GM21367 (cell line): ENCODE data around the gene UPK1A.

Experiments used
- ATAC-seq: cut with Tn5 transposase; IDR thresholded peaks from one replicate; pipeline ENCODE4 v1.9.1; 2021; ENCODE audit not compliant: unreplicated experiment

UPK1A gene

DNA sequence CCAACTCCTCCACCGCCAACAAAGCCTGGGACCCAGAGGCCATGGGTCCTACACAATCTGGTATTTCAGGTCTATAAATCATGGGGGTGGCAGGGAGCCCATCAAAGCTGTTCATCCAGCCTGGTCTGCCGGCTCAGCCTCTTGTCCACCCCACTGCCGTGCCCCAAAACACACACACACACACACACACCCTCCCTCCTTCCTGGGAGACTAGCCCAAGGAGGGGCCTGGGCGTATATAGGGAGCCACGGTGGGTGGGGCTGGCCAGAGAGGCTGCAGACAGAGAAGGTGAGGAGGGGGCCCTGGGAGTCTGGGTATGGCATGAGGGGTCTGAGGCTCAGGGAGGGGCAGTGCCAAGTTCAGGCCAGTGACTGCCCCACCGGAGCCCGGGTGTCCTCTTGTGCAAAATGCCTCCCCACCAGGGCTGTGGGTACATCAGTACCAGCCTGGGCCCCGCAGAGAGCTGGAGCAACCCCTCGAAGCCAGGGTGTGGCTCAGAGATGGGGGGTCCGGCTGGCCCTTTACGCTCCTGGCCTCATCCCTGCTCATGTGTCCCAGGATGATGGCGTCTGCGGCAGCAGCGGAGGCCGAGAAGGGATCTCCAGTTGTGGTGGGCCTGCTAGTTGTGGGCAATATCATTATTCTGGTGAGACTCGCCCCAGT, at the start of gene UPK1A:
Gene UPK1A, plus strand, starts transcription at position 267 of the 663 bp plus-strand sequence. Its CDS starts 296 bp downstream, at position 563.
- ATAC-seq, result no peak

DNA sequence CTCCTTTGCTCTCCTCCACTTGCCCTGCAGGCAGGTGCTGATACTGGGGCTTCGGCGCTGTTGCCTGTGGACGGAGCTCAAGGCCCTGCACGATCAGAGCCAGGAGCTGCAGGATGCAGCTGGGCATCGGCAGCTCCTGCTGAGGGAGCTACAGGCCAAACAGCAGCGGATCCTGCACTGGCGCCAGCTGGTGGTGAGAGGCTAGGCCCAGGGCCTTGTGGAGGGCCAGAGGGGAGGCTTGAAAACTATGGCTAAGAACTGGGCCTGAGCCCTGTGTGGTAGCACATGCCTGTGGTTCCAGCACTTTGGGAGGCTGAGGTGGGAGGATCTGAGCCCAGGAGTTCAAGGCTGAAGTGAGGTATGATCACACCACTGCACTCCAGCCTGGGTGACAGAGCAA, 47.5 kb upstream of the UPK1A start:
- no peak for ATAC-seq

DNA sequence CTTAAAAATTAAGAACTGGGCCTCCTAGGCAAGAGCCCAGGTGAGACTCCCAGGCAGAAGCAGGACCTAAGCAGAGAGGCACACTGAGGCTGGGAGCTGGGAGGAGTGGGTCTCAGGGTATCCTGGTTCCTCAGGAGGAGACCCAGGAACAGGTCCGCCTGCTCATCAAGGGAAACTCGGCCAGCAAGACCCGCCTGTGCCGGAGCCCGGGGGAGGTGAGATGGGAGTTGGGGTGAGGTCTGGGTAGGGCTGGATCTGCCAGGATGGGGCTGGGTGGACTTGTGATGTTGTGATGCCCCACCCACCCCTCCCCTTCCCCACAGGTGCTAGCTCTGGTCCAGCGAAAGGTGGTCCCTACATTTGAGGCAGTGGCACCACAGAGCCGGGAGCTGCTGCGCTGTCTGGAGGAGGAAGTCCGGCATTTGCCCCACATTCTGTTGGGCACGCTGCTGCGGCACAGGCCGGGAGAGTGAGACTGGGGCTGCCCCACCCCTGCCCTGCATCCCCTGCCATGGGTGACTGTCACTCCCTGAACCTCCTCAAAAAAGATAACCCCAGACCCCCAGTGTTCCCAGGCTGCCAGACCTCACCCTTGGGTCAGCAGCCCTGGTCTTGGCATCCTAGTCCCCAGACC, 46.9 kb upstream of the UPK1A start:
- no peak for ATAC-seq

DNA sequence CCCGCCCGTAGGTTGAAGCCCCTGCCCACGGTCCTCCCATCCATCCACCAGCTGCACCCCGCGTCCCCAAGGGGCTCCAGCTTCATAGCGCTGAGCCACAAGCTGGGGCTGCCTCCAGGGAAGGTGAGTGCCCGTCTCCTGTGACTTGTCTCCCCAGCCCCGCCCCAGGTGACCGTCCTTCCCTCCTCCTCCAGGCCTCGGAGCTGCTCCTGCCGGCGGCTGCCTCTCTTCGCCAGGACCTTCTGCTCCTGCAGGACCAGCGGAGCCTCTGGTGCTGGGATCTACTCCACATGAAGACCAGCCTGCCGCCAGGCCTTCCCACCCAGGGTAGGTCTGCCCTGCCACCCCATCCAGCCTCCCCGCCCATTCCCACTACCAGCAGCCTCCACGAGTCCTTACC, 46.3 kb upstream of the UPK1A start:
- ATAC-seq, result no peak

DNA sequence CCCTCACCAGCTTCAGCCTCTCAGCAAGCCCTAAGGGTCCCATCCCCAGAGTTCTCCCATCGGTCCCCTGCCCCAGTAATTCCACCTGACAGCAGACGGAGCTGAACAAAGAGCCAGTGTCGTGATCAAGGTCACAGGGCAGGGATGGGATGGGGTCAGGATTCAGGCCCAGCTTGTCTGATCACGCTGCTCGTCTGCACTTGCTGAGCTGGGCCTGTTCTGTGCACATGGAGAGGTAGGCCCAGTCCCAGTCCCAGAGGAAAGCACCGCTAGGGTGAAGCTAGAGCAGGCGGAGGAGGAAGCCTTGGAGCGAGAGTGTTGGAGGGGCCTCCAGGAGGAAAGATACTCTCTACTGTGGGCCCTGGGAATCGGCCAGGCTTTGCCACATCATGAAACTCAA, 44.6 kb upstream of the UPK1A start:
- ATAC-seq, result no peak

DNA sequence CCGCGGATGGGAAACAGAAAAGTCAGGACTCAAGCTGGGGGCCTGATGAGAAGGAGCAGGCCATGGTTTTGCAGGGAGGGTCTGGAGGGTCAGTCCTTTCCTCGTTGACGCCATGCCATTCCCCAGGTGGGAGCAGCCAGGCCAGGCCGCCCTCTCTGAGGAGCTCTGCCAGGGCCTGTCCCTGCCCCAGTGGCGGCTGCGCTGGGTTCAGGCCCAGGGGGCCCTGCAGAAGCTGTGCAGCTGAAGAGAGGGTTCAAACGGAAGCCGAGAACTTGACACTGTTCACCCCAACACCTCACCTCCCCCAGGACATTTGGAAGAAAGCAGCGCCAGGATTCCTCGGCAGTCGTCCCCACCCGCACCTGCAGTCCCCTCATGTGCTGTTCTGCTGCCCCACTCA, 43.6 kb upstream of the UPK1A start:
- ATAC-seq, result no peak

DNA sequence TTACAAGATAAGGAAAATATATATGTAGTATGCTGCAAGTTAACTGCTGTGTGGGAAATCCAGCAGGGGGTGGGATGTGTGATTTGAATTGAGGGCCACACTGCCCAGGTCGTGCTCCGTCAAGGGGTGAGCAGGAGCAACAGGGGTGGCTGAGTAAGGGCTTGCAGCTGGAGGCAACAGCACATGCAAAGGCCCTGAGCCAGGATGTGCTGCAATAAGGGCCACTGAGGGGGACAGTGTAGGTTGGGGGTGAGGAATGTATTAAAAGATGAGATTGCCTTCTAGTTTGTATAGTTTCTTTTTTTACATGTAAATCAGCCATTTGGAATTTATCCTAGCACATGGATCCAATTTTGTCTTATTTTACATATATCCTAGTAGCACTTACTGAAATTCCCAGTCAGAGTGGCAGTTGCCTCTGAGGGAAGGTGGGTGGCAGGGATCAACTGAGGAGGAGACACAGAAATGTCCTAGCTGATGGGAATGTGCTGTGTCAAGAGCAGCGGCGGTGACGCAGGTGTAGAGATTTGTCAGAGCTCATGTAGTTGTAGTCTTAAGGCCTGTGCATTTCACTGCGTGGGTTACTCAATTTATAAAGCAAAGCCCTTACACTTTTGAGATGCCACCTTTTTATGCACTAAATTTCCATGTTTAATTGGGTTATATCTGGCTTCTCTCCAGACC, 42.8 kb upstream of the UPK1A start:
- ATAC-seq, result no peak

DNA sequence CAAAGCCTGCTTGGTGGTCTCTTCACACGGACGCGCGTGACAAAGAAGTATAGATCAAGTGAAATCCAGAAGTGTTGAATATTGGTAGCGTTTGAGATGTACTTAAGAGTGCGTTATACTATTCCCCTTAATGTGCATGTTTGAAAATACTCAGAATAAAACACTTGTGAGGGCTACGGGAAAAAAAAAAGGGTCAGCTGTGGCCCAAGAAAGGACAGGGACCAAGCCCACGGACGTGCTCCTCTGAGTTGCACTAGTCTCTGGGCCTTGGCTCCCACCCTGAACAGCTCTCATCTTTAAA, 38.1 kb upstream of the UPK1A start:
- no peak for ATAC-seq

DNA sequence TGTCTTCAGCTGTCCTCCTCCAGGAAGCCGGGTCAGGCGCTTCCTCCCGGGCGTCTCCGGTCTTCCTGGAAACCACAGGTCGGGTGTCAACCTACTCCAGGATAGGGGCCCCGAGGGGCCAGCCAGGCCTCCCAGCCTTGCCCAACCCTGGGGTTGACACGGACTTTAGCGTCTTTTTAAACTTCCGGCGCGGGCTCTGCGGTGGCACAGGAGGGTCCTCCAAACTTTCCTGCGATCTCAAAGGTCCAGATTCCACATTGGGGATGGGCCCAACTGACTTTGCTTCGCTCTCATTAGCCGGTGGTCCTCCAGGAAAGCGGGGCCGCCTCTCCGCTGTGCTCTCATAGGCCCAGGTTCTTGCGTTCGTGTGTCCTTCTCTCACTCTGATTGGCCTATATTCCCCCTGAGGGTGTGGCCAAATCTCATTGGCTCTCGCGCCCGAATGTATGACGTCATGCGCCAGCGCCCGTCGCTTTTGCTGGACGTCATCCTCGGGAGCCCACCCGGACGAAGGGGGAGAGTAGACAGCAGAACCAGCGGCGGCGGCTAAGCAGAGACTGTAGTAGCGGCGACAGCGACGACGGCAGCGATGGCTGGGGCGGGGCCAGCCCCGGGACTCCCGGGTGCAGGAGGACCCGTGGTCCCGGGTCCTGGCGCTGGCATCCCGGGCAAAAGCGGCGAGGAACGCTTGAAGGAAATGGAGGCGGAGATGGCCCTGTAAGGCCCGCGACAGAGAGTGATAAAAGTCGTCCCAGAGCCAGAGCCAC, 37.6 kb upstream of the UPK1A start, which contains the start of gene RBM42:
Gene RBM42, plus strand, starts transcription at position 472 of the 767 bp plus-strand sequence. Its CDS starts 118 bp downstream, at position 590.
- peak; percentile 80 for ATAC-seq

DNA sequence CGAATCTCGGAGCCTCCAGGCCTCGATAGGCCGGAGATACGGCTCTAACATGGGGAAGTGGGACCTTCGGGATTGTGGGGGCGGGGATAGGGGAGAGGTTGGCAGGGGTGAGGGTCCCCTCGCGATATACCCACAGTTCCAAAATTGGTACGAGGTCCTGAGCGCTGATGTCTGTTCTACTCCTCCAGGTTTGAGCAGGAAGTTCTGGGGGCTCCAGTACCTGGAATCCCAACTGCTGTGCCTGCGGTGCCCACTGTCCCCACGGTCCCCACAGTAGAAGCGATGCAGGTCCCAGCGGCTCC, 37.0 kb upstream of the UPK1A start:
- ATAC-seq, result no peak

DNA sequence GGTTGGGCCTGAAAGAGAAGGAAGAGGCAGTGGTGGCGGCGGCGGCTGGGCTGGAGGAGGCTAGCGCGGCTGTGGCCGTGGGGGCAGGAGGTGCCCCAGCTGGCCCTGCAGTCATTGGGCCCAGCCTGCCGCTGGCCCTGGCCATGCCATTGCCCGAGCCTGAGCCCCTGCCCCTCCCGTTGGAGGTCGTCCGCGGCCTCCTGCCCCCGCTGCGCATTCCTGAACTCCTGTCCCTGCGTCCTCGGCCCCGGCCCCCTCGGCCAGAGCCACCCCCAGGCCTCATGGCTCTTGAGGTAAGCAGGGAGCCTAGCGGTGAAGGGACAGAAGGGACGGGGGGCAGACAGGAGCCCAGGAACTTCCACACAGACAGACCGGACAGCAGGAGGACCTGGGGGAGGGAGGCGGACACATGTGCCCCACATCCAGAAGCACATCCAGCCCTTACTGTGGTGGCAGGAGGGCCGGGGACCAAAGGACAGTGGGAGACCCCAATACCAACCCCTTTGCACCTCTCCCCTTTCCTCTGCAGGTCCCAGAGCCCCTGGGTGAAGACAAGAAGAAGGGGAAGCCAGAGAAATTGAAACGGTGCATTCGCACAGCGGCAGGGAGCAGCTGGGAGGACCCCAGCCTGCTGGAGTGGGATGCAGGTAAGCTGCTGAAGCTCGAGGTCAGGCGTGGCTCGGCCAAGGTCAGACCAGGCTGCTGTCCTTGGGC, 32.4 kb upstream of the UPK1A start:
- no peak for ATAC-seq

DNA sequence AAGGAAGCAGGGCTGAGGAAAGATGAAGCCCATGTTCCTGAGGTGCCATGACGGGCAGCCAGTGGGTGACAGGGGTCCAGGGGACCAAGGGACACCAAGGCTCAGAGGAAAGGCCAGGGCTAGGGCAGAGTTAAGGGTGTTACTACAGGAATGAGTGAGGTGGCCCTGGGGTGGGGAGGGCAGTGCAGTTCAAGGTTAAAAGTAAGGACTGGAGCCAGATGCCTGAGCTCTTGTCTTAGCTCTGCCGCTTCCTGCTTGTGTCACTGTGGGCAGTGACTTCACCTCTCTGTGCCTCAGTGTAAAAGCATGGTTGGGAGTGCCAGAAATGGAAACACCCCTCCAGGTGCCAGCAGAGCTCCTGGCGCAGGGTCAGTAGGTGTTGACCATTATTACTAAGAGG, 29.7 kb upstream of the UPK1A start:
- no peak for ATAC-seq

DNA sequence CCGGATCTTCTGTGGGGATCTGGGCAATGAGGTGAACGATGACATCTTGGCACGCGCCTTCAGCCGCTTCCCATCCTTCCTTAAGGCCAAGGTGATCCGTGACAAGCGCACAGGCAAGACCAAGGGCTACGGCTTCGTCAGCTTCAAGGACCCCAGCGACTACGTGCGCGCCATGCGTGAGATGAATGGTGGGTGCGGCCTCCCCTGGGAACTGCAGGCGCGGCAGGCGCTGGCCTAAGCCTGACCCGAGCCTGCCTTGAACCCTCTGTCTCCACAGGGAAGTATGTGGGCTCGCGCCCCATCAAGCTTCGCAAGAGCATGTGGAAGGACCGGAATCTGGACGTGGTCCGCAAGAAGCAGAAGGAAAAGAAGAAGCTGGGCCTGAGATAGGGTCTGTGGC, 29.2 kb upstream of the UPK1A start:
- ATAC-seq, result no peak

DNA sequence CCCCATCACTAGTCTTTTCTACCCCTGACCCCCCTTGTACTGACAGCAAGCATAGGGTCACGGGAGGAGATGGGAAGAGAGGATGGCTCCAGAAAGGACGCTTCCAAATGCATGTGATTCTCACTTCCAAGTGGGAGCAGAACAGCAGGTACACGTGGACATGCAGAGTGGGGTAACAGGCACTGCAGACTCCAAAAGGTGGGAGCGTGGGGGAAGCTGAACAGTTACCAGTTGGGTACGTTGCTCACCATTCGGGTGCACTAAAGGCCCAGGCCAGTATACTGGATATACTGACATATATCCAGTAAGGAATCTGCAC, 27.0 kb upstream of the UPK1A start:
- no peak for ATAC-seq

DNA sequence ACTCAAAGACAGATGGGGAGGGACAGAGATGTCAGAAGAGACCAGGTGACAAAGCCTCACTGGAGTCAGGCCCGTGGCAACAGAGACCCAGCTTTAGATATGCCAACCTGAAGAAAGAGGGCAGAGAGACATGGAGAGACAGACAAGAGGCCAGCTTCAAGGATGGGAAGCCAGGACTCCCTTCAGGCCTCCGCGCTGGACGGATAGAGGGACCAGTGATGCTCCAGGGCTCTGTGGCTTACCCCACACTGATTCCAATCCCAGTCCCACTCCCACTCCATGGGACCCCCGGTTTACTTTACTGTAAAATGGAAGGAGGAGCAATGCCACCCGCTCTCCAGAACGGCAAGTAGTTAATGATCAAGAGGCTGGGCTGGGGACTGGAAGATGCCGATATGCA, 26.5 kb upstream of the UPK1A start:
- no peak for ATAC-seq

DNA sequence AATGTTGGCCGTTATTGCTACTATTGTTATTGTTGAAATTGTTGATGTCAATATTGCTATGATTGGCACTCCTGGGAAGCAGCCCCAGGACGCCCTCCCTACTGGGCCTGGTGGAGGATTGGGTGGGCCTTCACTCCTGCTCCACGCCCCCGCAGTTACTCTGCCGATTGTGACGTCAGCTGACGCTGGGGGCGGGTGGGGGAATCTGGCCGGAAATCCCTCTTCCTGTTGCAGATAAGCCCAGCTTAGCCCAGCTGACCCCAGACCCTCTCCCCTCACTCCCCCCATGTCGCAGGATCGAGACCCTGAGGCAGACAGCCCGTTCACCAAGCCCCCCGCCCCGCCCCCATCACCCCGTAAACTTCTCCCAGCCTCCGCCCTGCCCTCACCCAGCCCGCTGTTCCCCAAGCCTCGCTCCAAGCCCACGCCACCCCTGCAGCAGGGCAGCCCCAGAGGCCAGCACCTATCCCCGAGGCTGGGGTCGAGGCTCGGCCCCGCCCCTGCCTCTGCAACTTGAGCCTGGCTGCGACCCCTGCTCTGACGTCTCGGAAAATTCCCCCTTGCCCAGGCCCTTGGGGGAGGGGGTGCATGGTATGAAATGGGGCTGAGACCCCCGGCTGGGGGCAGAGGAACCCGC, 24.7 kb upstream of the UPK1A start, which contains the start of gene ETV2:
Gene ETV2, plus strand, starts transcription at position 231 of the 637 bp plus-strand sequence. CDS start 716 bp downstream, outside the sequence.
- ATAC-seq, result no peak

DNA sequence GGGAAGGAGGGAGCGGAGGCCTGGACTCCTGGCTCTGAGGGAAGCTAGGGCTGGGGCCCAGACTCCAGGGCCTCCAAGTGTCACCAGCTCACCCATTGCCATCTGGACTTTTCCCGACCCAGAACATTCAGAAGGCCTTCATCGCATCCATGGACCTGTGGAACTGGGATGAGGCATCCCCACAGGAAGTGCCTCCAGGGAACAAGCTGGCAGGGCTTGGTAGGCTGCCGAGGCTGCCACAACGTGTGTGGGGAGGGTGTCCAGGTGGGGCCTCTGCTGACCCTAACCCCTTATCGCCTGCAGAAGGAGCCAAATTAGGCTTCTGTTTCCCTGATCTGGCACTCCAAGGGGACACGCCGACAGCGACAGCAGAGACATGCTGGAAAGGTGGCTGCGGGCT, 24.0 kb upstream of the UPK1A start:
- ATAC-seq, result no peak

DNA sequence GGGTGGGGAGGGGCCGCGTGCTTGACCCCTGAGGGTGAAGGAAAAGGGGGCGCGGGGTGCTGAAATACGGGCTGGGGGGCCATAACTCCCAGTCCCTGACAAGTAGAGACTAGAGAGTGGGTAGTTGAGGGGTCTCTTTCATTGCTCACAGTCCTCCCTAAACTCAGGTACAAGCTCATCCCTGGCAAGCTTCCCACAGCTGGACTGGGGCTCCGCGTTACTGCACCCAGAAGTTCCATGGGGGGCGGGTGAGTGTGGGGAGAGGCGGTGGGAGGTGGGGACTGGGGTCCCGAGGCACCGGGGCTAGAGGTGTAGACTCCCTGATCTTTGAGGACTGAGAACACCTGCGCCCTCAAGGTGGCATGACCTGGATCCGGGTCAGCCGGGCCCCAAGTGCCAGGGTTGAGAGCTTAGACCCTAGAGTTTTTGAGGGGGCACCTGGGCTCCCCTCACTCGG, 23.5 kb upstream of the UPK1A start:
- ATAC-seq, result no peak

DNA sequence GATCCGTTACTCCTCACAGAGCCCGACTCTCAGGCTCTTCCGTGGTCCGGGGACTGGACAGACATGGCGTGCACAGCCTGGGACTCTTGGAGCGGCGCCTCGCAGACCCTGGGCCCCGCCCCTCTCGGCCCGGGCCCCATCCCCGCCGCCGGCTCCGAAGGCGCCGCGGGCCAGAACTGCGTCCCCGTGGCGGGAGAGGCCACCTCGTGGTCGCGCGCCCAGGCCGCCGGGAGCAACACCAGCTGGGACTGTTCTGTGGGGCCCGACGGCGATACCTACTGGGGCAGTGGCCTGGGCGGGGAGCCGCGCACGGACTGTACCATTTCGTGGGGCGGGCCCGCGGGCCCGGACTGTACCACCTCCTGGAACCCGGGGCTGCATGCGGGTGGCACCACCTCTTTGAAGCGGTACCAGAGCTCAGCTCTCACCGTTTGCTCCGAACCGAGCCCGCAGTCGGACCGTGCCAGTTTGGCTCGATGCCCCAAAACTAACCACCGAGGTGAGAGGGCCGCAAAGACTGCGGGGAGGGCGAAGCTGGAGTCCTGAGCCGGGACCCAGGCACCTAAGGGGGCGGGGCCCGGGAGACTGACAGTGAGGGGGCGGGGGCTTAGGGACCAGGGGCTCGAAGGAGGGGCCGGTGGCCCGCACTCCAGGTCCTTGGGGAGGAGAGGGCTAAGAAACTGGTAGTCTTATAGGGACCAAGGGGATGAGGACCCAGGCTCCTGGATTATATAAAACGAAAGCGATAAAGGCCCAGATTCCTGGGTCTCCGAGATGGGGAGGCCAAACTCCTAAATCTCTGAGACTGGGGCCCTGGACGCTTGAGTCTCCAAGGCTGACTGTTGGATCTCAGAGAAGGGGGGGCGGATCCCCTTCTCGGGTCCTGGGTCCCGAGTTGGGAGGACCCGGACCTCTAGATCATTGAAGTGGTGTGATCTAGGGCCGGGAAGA, 22.8 kb upstream of the UPK1A start:
- ATAC-seq, result no peak
